GM23338 (cell line): ENCODE results near the gene PPP1R3A. TPM values are rescaled to one million over a fixed set of nuclear protein-coding genes. Genes with fewer than 3 reads are reported as not detected.

Source experiments
- ATAC-seq: fragments of 200-7000 bp; cut with Tn5 transposase; 3 replicates; pipeline ENCODE4 v1.9.1; 2020
- DNase-seq: peaks from one replicate; pipeline ENCODE4 v3.0.0-alpha.2; 2015; ENCODE audit warnings: low spot score
- H2AFZ ChIP-seq: fragments of 200-600 bp; sonication (generic); 2 replicates; pipeline ENCODE4 v1.8.0; 2016; ENCODE audit warnings: antibody characterized with exemption, mild to moderate bottlenecking, moderate library complexity
- H3F3A ChIP-seq: fragments of 200-600 bp; sonication (generic); replicated peaks from 2 replicates; pipeline ENCODE4 v1.8.0; 2017; ENCODE audit warnings: antibody characterized with exemption, mixed run types, low read depth
- H3K27ac ChIP-seq: fragments of 200-600 bp; sonication (generic); 2 replicates; pipeline ENCODE4 v1.6.1; 2016; ENCODE audit warnings: low read depth
- H3K27me3 ChIP-seq: fragments of 200-600 bp; sonication (generic); 2 replicates; pipeline ENCODE4 v1.8.0; 2016; ENCODE audit warnings: mild to moderate bottlenecking, mixed run types, moderate library complexity; ENCODE audit not compliant: insufficient read depth
- H3K36me3 ChIP-seq: fragments of 200-600 bp; sonication (generic); 2 replicates; pipeline ENCODE4 v1.8.0; 2016; ENCODE audit warnings: mild to moderate bottlenecking; ENCODE audit not compliant: insufficient read depth
- H3K4me1 ChIP-seq: fragments of 200-600 bp; sonication (generic); 2 replicates; pipeline ENCODE4 v1.8.0; 2016; ENCODE audit warnings: mild to moderate bottlenecking, moderate library complexity; ENCODE audit not compliant: insufficient read depth
- H3K4me2 ChIP-seq: fragments of 200-600 bp; sonication (generic); 2 replicates; pipeline ENCODE4 v1.7.1; 2017; ENCODE audit warnings: mixed run types
- H3K4me3 ChIP-seq: fragments of 200-600 bp; sonication (generic); 2 replicates; pipeline ENCODE4 v1.6.1; 2016; ENCODE audit warnings: mixed run types
- H3K79me2 ChIP-seq: fragments of 200-600 bp; sonication (generic); replicated peaks from 2 replicates; pipeline ENCODE4 v1.8.0; 2017; ENCODE audit warnings: mild to moderate bottlenecking; ENCODE audit not compliant: insufficient read depth
- H3K9me2 ChIP-seq: fragments of 200-600 bp; sonication (generic); 2 replicates; pipeline ENCODE4 v1.8.0; 2017; ENCODE audit not compliant: insufficient read depth
- H4K20me1 ChIP-seq: fragments of 200-600 bp; sonication (generic); replicated peaks from 2 replicates; pipeline ENCODE4 v1.8.0; 2017; ENCODE audit warnings: mild to moderate bottlenecking; ENCODE audit not compliant: insufficient read depth
- H3K27ac Mint-ChIP-seq: 2 replicates; pipeline ENCODE4 v1.8.0; 2020; ENCODE audit warnings: inconsistent platforms, mild to moderate bottlenecking, moderate library complexity, mixed read lengths
- H3K27me3 Mint-ChIP-seq: 3 replicates; pipeline ENCODE4 v1.8.0; 2022; ENCODE audit warnings: low read depth, mild to moderate bottlenecking, moderate library complexity, mixed read lengths, inconsistent platforms; ENCODE audit not compliant: insufficient read depth, poor library complexity
- H3K36me3 Mint-ChIP-seq: 3 replicates; pipeline ENCODE4 v1.8.0; 2021; ENCODE audit warnings: low read depth, mild to moderate bottlenecking, inconsistent platforms, moderate library complexity, mixed read lengths
- H3K4me1 Mint-ChIP-seq: 3 replicates; pipeline ENCODE4 v1.8.0; 2020; ENCODE audit warnings: mild to moderate bottlenecking, inconsistent platforms, mixed read lengths
- H3K4me3 Mint-ChIP-seq: 3 replicates; pipeline ENCODE4 v1.8.0; 2021; ENCODE audit warnings: moderate library complexity, mild to moderate bottlenecking, inconsistent platforms, mixed read lengths
- H3K9me3 Mint-ChIP-seq: 3 replicates; pipeline ENCODE4 v1.8.0; 2020; ENCODE audit warnings: moderate library complexity, mild to moderate bottlenecking, inconsistent platforms, mixed read lengths
- CREB1 ChIP-seq: fragments of 250-450 bp; sonication (Bioruptor Pico); IDR thresholded peaks from 2 replicates; pipeline ENCODE4 v1.5.0; 2020; ENCODE audit warnings: low read depth, mild to moderate bottlenecking, moderate library complexity
- ETS1 ChIP-seq: IDR thresholded peaks from 2 replicates; pipeline ENCODE4 v1.6.1; 2016; ENCODE audit warnings: antibody characterized with exemption
- EZH2phosphoT487 ChIP-seq: fragments of 200-600 bp; sonication (generic); IDR thresholded peaks from one replicate; pipeline ENCODE4 v1.8.1; 2018; ENCODE audit warnings: antibody characterized with exemption; ENCODE audit not compliant: unreplicated experiment
- NANOG ChIP-seq: IDR thresholded peaks from 2 replicates; pipeline ENCODE4 v1.6.1; 2016; ENCODE audit warnings: antibody characterized with exemption, borderline replicate concordance
- POLR2AphosphoS5 ChIP-seq: IDR thresholded peaks from 2 replicates; pipeline ENCODE4 v1.6.1; 2016; ENCODE audit warnings: antibody characterized with exemption, low read depth
- REST ChIP-seq: IDR thresholded peaks from one replicate; pipeline ENCODE4 v1.6.1; 2018; ENCODE audit warnings: antibody characterized with exemption; ENCODE audit not compliant: unreplicated experiment
- ZNF114 ChIP-seq: fragments of 250-450 bp; sonication (Bioruptor Pico); IDR thresholded peaks from 2 replicates; pipeline ENCODE4 v1.5.0; 2020; ENCODE audit warnings: mild to moderate bottlenecking, moderate library complexity
- ZNF462 ChIP-seq: fragments of 250-450 bp; sonication (Bioruptor Pico); IDR thresholded peaks from 2 replicates; pipeline ENCODE4 v1.5.0; 2020; ENCODE audit warnings: mild to moderate bottlenecking, moderate library complexity
- polyA plus RNA-seq: library from polyadenylated mRNA; unstranded; fragments of >200 nt; fragmentation: Nextera tagmentation; extraction: Ambion mirVana; gene quantifications from 2 replicates; pipeline ENCODE4 v1.2.1, GENCODE V29; 2016
- total RNA-seq: library from RNA; depleted of rRNA; stranded (reverse); fragments of >200 nt; shearing (Covaris generic); gene quantifications from 2 replicates; pipeline ENCODE4 v1.2.3, GENCODE V29; 2014
- TF ChIP-seq, protein P1 (sequence below), 2 experiments: fragments of 200-600 bp in 1 of 2; sonication (generic) in 1 of 2; conservative IDR thresholded peaks; 2 replicates each; pipeline versions ENCODE4 v1.5.1 to v1.6.1; 2016 to 2017; ENCODE audit warnings: antibody characterized with exemption in 2 of 2, low read depth in 2 of 2, mild to moderate bottlenecking in 2 of 2, moderate library complexity in 1 of 2

PPP1R3A gene
- total and polyA plus RNA-seq, 2 experiments from 2014 or later = 0.28 TPM; not detected in 1

DNA sequence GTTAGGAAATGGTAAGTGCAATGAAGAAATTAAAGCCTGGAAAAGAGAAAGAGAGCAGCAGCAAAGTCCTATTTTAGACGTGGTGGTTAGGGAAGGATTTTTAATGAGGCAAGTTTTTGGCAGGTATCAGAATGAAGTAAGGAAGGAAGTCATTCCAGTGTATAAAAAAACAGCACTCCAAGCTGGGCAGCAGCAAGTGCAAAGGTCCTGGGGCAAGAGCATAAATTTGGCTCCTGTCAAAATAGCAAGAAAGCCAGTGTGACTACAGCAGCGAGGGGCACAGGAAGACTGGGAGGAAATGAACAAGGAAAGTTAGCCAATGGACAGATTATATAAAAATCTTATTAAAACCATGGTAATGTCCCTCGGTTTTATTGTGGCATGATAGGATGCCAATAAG, 90.2 kb downstream of the PPP1R3A start:
- Mint-ChIP-seq H3K36me3 (0 out of 3 replicates have a peak, but pooled peaks cover 2% of the 10 kb centered on the region), H3K4me1 (peaks cover 29% of the 10 kb centered on the region), H3K9me3 (no peaks in the 10 kb centered on the region), H3K27me3 (peaks cover 4% of the 10 kb centered on the region), H3K4me3 (no peak overlapping the region), H3K27ac (no peak overlapping the region)
- Histone ChIP-seq H3K27me3 (no peaks in the 10 kb centered on the region), H2AFZ (no peak overlapping the region), H3K79me2 (no peaks in the 10 kb centered on the region), H3K4me2 (no peak overlapping the region), H3K27ac (no peak overlapping the region), H3K4me3 (no peak overlapping the region), H3K4me1 (peaks cover 20% of the 10 kb centered on the region), H4K20me1 (no peaks in the 10 kb centered on the region), H3F3A (no peaks in the 10 kb centered on the region), H3K9me2 (no peaks in the 10 kb centered on the region), H3K36me3 (no peaks in the 10 kb centered on the region)
- ATAC-seq = no peak
- TF ChIP-seq, protein P1, sequence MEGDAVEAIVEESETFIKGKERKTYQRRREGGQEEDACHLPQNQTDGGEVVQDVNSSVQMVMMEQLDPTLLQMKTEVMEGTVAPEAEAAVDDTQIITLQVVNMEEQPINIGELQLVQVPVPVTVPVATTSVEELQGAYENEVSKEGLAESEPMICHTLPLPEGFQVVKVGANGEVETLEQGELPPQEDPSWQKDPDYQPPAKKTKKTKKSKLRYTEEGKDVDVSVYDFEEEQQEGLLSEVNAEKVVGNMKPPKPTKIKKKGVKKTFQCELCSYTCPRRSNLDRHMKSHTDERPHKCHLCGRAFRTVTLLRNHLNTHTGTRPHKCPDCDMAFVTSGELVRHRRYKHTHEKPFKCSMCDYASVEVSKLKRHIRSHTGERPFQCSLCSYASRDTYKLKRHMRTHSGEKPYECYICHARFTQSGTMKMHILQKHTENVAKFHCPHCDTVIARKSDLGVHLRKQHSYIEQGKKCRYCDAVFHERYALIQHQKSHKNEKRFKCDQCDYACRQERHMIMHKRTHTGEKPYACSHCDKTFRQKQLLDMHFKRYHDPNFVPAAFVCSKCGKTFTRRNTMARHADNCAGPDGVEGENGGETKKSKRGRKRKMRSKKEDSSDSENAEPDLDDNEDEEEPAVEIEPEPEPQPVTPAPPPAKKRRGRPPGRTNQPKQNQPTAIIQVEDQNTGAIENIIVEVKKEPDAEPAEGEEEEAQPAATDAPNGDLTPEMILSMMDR (conservative IDR thresholded peaks at IDR 0.05; ENCODE audit: low read depth in 2 of 2) = no peak
- no peak for TF ChIP-seq POLR2AphosphoS5
- no peak for TF ChIP-seq EZH2phosphoT487
- TF ChIP-seq ZNF114 (CRISPR knock-in tag) = no peak
- TF ChIP-seq REST = no peak
- no peak for TF ChIP-seq ETS1
- TF ChIP-seq ZNF462 (CRISPR knock-in tag) = no peak
- TF ChIP-seq NANOG = no peak
- no peak for TF ChIP-seq CREB1 (CRISPR knock-in tag)
- no peak for DNase-seq
